HL-60 (cell line): ENCODE data around the gene SERPINE2.

Experiments used
- CTCF ChIP-seq: IDR thresholded peaks from one replicate; pipeline ENCODE4 v1.5.1; 2011; ENCODE audit warnings: low read length, control low read depth, inconsistent platforms; ENCODE audit not compliant: insufficient read depth
- GABPA ChIP-seq: IDR thresholded peaks from 2 replicates; pipeline ENCODE4 v1.6.1; 2012; ENCODE audit warnings: low read depth
- POLR2AphosphoS5 ChIP-seq: IDR thresholded peaks from 2 replicates; pipeline ENCODE4 v1.6.1; 2012; ENCODE audit warnings: low read depth

GRCh38 chr2:223943135-223943534, 96.0 kb downstream of the SERPINE2 start:
- TF ChIP-seq CTCF (no peak), GABPA (no peak), POLR2AphosphoS5 (no peak)
